Adrenal gland (tissue), 12 donors: ENCODE measurements around the gene FOXO1. TPM values are rescaled to one million over a fixed set of nuclear protein-coding genes. Genes with fewer than 3 reads are reported as not detected.
"Not testable (repeated sequence)": the region's sequence is repeated elsewhere in the genome, so short reads cannot be mapped to it uniquely, and the experiment has no call there.

Experiments
- DNase-seq, 7 donors: peaks; one replicate each; pipeline ENCODE4 v3.0.0-alpha.2; 2019 to 2020
- H3K27ac ChIP-seq, 5 donors: fragments of 200-600 bp; sonication (generic) in 4 of 5; 1 replicate in 3 of 5; 2 replicates in 2 of 5; pipeline versions ENCODE4 v1.5.1 to v1.8.0; 2016 to 2020; ENCODE audit warnings: mild to moderate bottlenecking in 1 of 5
- H3K27me3 ChIP-seq: fragments of 200-600 bp; 2 replicates; pipeline ENCODE4 v1.8.0; 2021
- H3K36me3 ChIP-seq, 2 donors: fragments of 200-600 bp; replicated peaks in 1 of 2; 1 replicate in 1 of 2; 2 replicates in 1 of 2; pipeline versions ENCODE4 v1.5.1 to v1.8.0; 2018 to 2022
- H3K4me1 ChIP-seq, 2 donors: fragments of 200-600 bp; replicated peaks in 1 of 2; 1 replicate in 1 of 2; 2 replicates in 1 of 2; pipeline versions ENCODE4 v1.5.1 to v1.8.0; 2018 to 2021
- H3K4me3 ChIP-seq, 4 donors: fragments of 200-600 bp; sonication (generic) in 3 of 4; one replicate each; pipeline ENCODE4 v1.5.1; 2016 to 2018
- H3K9me3 ChIP-seq, 3 donors: fragments of 200-600 bp; sonication (generic) in 1 of 3; replicated peaks in 1 of 3; 1 replicate in 2 of 3; 2 replicates in 1 of 3; pipeline versions ENCODE4 v1.5.1 to v1.8.0; 2016 to 2021
- POLR2A ChIP-seq, 2 donors: fragments of 450-650 bp; IDR thresholded peaks; one replicate each; pipeline ENCODE4 v1.6.1; 2017; ENCODE audit warnings: antibody characterized with exemption in 2 of 2, mild to moderate bottlenecking in 2 of 2, moderate library complexity in 1 of 2
- WGBS, 4 donors: extraction: QIAGEN DNeasy Blood & Tissue Kit in 2 of 4; methylation state at CpG; one replicate each; pipeline versions ENCODE4 v1.1.5 to v1.1.7; 2013 to 2017; 5-methylcytosine and 5-hydroxymethylcytosine counted together
- intact Hi-C, 2 donors: fragments of 100-400 bp; cut with DNase I; formaldehyde crosslinking; loops; one replicate each; pipeline versions ENCODE4 v1.14.1 to v1.15.0; 2022 to 2023
- polyA plus RNA-seq, 3 donors: library from polyadenylated mRNA; stranded (reverse); fragments of 200-250 nt in 2 of 3; fragments of 350-450 nt in 1 of 3; fragmentation: Illumina TruSeq in 1 of 3; extraction: RNeasy Lipid Tissue Mini Kit (QIAGEN cat#74804) in 1 of 3; gene quantifications; one replicate each; pipeline ENCODE4 v1.2.3, GENCODE V29; 2013 to 2014
- total RNA-seq, 9 donors: library from RNA; depleted of rRNA in 4 of 9; stranded (reverse); fragments of >200 nt in 4 of 9; fragments of 120-200 nt in 1 of 9; fragmentation: NEBNext Ultra II Directional in 1 of 9; extraction: Animal tissue kit (Norgen Biotek cat#: 25700) in 1 of 9; gene quantifications; one replicate each; pipeline versions ENCODE4 v1.1.0 to v1.2.4, GENCODE V29; 2013 to 2023
- TF ChIP-seq, protein P1 (sequence below), 6 experiments: fragments of 450-650 bp in 4 of 6; fragments of 200-600 bp in 2 of 6; sonication (generic) in 1 of 6; IDR thresholded peaks; 1 replicate in 5 of 6; 2 replicates in 1 of 6; pipeline versions ENCODE4 v1.5.1 to v1.8.0; 2016 to 2021; ENCODE audit warnings: antibody characterized with exemption in 6 of 6, mild to moderate bottlenecking in 2 of 6, moderate library complexity in 1 of 6
- donor health status: healthy with polysubstance abuse.
- donor health status: Bipolar disorder and iron deficiency.
- donor health status: DM: yes; HTN: yes; CAD: no.
- donor health status: DM: no; HTN: no; CAD: no.
- donor health status: DM: no; HTN: no; CAD: no.
- donor health status: DM: yes; HTN: yes; CAD: no.

Gene FOXO1
- total and polyA plus RNA-seq, 12 donors, result 4.3 to 35.4 (median 21.5) TPM

DNA sequence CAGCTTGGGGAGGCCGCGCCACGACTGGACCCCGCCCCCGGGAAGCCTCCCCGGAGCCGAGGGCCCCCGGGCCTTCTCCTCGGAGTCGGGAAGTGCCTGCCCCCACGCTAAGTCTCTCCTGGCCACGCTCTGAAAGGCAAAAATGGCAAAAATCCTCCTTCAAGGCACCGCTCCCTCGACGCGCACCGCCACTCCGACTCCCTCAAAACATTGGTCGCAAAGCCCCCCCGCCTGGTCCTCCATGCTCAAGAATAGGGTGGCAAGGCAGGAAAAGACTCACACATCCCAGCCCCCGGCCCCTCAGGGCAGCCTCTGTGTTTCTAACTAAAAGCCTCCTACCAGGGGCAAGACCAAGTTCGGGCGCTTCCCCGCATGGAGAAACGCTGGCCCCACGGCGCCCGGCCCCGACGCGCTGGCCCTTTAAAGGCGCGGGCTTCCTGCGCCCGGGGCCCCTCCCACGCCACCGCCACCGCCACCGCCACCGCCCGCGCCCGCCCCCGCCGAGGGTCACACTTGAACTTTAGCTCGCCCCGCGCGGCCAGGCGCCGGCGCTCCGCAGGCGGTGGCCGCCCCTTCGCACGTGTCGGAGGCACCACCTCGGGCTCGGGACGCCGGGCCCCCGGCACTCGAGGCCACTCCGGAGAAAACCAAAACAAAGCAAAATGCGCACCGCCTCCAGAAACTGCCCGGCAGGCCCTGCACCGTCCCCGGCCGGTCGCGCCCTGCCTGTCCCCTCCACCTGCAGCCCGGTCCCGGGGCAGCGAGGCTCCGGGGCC, 1.9 kb downstream of the FOXO1 start:
- Histone ChIP-seq H3K4me1 (peaks cover 30 to 51% of the 10 kb centered on the region in 2 donors), H3K27ac (peak overlapping the region; percentile 73 to 98 (median 95)), H3K36me3 (no peaks in the 10 kb centered on the region), H3K9me3 (no peaks in the 10 kb centered on the region), H3K4me3 (peak overlapping the region; percentile 52 to 94 (median 60)), H3K27me3 (no peaks in the 10 kb centered on the region)
- 0% methylated on average over 4 to 77 of the region's 77 CpGs for WGBS, 4 donors
- peak; percentile 78 to 85 (median 82) for DNase-seq
- peak in 1 of 2 donors; percentile 83 for TF ChIP-seq POLR2A (IDR thresholded peaks at IDR 0.05)
- TF ChIP-seq, protein P1, sequence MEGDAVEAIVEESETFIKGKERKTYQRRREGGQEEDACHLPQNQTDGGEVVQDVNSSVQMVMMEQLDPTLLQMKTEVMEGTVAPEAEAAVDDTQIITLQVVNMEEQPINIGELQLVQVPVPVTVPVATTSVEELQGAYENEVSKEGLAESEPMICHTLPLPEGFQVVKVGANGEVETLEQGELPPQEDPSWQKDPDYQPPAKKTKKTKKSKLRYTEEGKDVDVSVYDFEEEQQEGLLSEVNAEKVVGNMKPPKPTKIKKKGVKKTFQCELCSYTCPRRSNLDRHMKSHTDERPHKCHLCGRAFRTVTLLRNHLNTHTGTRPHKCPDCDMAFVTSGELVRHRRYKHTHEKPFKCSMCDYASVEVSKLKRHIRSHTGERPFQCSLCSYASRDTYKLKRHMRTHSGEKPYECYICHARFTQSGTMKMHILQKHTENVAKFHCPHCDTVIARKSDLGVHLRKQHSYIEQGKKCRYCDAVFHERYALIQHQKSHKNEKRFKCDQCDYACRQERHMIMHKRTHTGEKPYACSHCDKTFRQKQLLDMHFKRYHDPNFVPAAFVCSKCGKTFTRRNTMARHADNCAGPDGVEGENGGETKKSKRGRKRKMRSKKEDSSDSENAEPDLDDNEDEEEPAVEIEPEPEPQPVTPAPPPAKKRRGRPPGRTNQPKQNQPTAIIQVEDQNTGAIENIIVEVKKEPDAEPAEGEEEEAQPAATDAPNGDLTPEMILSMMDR (IDR thresholded peaks at IDR 0.05), result no peak
- intact Hi-C loops, result loop anchor here in 1 of 2 donors (10.0 kb wide), 2 partner anchors 50 to 90 kb away; no protein-coding TSS in a partner anchor

DNA sequence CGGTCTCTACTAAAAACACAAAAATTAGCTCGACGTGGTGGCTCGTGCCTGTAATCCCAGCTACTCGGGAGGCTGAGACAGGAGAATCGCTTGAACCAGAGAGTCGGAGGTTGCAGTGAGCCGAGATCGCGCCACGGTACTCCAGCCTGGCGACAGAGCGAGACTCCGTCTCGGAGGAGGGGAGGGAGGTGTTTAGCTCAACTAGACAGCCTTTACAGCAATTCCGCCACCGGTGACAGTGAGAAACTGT, 2.4 kb downstream of the FOXO1 start:
- peak overlapping the region; percentile 52 to 94 (median 60) for H3K4me3 ChIP-seq
- peak overlapping the region; percentile 73 to 98 (median 95) for H3K27ac ChIP-seq
- H3K36me3 ChIP-seq, H3K27me3 ChIP-seq, H3K9me3 ChIP-seq: not testable (repeated sequence)
- intact Hi-C loops, result loop anchor here in 1 of 2 donors (10.0 kb wide), 2 partner anchors 49 to 89 kb away; no protein-coding TSS in a partner anchor
- DNase-seq, result peak in 6 of 7 donors; percentile 61 to 82 (median 72)
- 0 to 3% (median 1%) methylated on average over 6 to 17 of the region's 17 CpGs for WGBS, 4 donors
- H3K4me1 ChIP-seq, result peaks cover 30 to 51% of the 10 kb centered on the region in 2 donors

DNA sequence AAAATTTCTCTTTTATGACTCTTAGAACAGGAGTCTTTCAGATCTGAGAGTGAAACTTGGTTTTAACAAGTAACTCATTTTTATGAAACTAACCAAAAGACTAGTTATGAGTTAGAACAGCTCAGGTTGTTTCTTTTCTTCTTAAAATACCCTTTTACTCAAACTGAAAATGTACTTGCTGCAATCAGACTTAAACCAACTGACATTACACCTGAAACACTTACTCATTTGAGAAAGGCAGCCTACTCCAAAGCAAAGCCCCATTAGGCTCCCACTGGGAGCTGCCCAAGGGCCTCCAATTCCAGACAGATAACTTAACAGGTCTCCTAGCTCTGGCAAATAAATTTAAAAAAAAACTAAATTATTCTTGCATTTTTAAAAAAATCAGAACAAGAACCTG, 3.6 kb downstream of the FOXO1 start:
- Histone ChIP-seq H3K4me3 (peak overlapping the region in 1 of 4 donors; percentile 94), H3K4me1 (peaks cover 35 to 55% of the 10 kb centered on the region in 2 donors), H3K9me3 (no peaks in the 10 kb centered on the region), H3K27me3 (no peaks in the 10 kb centered on the region), H3K27ac (peak overlapping the region; percentile 3 to 98 (median 95)), H3K36me3 (no peaks in the 10 kb centered on the region)
- no peak for TF ChIP-seq POLR2A (IDR thresholded peaks at IDR 0.05)
- TF ChIP-seq, protein P1 (IDR thresholded peaks at IDR 0.05), result no peak
- intact Hi-C loops, result loop anchor here in 1 of 2 donors (10.0 kb wide), 2 partner anchors 48 to 88 kb away; no protein-coding TSS in a partner anchor
- no peak for DNase-seq

DNA sequence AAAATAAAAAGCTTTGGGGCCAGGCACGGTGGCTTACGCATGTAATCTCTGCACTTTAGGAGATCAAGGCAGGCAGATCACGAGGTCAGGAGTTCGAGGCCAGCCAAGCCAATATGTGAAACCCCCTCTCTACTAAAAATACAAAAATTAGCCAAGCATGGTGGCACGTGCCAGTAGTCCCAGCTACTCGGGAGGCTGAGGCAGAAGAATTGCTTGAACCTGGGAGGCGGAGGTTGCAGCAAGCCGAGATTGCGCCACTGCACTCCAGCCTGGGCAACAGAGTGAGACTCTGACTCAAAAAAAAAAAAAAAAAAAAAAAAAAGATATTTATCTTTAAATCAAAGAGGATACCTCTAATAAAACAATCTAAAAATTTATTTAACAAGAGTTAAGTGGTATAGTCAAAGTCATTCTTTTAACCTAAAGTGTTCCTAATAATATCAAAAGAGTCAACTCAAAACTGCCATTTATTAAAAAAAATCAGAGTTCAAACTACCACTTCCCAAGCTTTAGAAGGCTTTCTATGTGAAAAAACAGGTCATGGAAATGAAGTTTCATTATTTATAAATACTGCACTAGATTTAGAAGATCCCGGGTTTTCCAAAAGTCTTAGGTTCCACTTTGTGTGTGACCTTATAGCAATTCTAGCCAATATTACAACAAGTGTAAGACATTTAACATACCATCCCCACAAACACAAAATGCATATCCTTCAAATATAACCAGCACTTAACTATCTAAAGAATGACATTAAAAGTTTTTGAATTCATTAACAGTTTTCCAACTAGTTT, 4.4 kb downstream of the FOXO1 start:
- Histone ChIP-seq H3K27me3 (no peaks in the 10 kb centered on the region), H3K4me1 (peaks cover 38 to 56% of the 10 kb centered on the region in 2 donors), H3K36me3 (no peaks in the 10 kb centered on the region), H3K9me3 (no peaks in the 10 kb centered on the region), H3K27ac (peak overlapping the region in 4 of 5 donors; percentile 3 to 98 (median 62)), H3K4me3 (peak overlapping the region in 1 of 4 donors; percentile 94)
- WGBS, 4 donors, result 52 to 62% (median 58%) methylated on average over 10 of the region's 10 CpGs
- DNase-seq, result no peak
- intact Hi-C loops, result loop anchor here in 1 of 2 donors (10.0 kb wide), 2 partner anchors 47 to 87 kb away; no protein-coding TSS in a partner anchor
- no peak for TF ChIP-seq POLR2A (IDR thresholded peaks at IDR 0.05)
- TF ChIP-seq, protein P1 (IDR thresholded peaks at IDR 0.05), result no peak
